Body of pancreas (tissue), 4 donors: ENCODE results near the gene MSL1. TPM values are rescaled to one million over a fixed set of nuclear protein-coding genes. Genes with fewer than 3 reads are reported as not detected.

Experiments used
- ATAC-seq: fragments of 150-250 bp; one replicate; pipeline ENCODE4 v1.9.1; 2016
- DNase-seq, 4 donors: peaks; one replicate each; pipeline ENCODE4 v3.0.0-alpha.2; 2019
- H3K27ac ChIP-seq, 4 donors: fragments of 200-600 bp; sonication (generic); 1 replicate in 3 of 4; 2 replicates in 1 of 4; pipeline versions ENCODE4 v1.5.1 to v1.6.1; 2016 to 2019; ENCODE audit warnings: mild to moderate bottlenecking in 1 of 4, mixed read lengths in 1 of 4, moderate library complexity in 1 of 4
- H3K27me3 ChIP-seq, 2 donors: fragments of 200-600 bp; sonication (generic); one replicate each; pipeline ENCODE4 v1.6.0; 2016; ENCODE audit warnings: mild to moderate bottlenecking in 1 of 2
- H3K36me3 ChIP-seq, 2 donors: fragments of 200-600 bp; sonication (generic); replicated peaks in 1 of 2; 2 replicates each; pipeline ENCODE4 v1.5.1; 2016; ENCODE audit warnings: low read depth in 2 of 2; ENCODE audit not compliant: insufficient read depth in 1 of 2
- H3K4me1 ChIP-seq: fragments of 200-600 bp; sonication (generic); one replicate; pipeline ENCODE4 v1.6.0; 2016
- H3K4me3 ChIP-seq, 2 donors: fragments of 200-600 bp; sonication (generic); 1 replicate in 1 of 2; 2 replicates in 1 of 2; pipeline ENCODE4 v1.5.1; 2016 to 2019
- H3K9me3 ChIP-seq, 3 donors: fragments of 200-600 bp; sonication (generic); 1 replicate in 2 of 3; 2 replicates in 1 of 3; pipeline ENCODE4 v1.5.1; 2016
- POLR2A ChIP-seq, 3 donors: fragments of 450-650 bp; IDR thresholded peaks; one replicate each; pipeline ENCODE4 v1.6.1; 2016; ENCODE audit warnings: antibody characterized with exemption in 3 of 3, mild to moderate bottlenecking in 2 of 3
- WGBS, 2 donors: methylation state at CpG; one replicate each; pipeline ENCODE4 v1.1.5; 2017; 5-methylcytosine and 5-hydroxymethylcytosine counted together
- intact Hi-C: fragments of 100-400 bp; cut with DNase I; formaldehyde crosslinking; loops from one replicate; pipeline ENCODE4 v1.15.1; 2023
- total RNA-seq, 2 donors: library from RNA; depleted of rRNA; stranded (reverse); fragments of >200 nt; gene quantifications; one replicate each; pipeline ENCODE4 v1.1.0, GENCODE V29; 2016
- TF ChIP-seq, protein P1 (sequence below), 7 experiments: fragments of 450-650 bp in 4 of 7; fragments of 200-600 bp in 3 of 7; sonication (generic) in 3 of 7; IDR thresholded peaks; one replicate each; pipeline ENCODE4 v1.5.1; 2016 to 2019; ENCODE audit warnings: antibody characterized with exemption in 7 of 7

MSL1 gene
- total RNA-seq, 2 donors from 2014 or later = 75.5 to 157 TPM

DNA sequence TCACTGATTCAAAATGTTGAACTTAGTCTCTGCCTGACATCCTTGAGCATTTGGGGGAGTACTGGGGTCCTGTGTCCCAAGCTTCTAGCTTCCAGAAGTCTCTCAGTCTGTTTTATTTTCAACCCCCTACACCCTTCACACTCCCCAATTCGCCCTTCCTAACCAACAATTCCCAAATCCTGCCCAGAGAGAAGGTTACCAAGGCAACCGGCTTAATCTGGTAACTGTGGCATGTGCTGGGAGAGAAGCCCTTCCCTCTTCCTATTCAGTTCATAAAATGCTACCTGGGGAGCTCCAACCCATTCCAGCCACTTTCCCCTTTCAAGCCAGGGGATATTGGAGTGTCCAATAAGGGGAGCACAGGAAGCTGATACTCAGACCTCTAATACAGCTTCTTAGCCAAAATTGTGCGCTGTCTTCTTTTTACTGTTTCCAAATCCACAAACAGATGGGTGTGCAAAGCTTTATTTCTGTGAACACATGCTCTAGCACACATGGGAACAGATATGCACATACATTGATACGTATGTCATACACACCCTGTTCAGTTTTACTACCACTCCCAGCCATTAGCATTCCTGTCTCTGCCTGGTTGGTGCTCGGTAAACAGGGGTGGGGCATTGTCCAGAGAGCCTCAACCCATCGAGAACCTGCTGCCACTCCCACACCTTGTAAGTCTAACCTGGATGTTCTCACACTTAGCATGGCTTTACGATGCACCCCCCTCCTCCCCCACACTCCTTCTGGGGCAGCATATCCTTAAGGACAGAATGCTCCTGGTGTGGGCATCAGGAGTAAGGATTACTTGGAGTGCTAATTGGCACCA lies 54.4 kb downstream of the MSL1 start:
- Histone ChIP-seq H3K27ac (no peak overlapping the region), H3K4me1 (peaks cover 32% of the 10 kb centered on the region), H3K27me3 (no peaks in the 10 kb centered on the region), H3K36me3 (peaks cover 1 to 9% of the 10 kb centered on the region in 2 donors), H3K4me3 (no peak overlapping the region), H3K9me3 (no peaks in the 10 kb centered on the region)
- intact Hi-C loops = loop anchor here (10.0 kb wide), 1 partner anchor 51 kb away; the partner anchor contains the start of gene MSL1
- ATAC-seq (no peak), DNase-seq (peak in 1 of 4 donors; percentile 33)
- TF ChIP-seq, protein P1, sequence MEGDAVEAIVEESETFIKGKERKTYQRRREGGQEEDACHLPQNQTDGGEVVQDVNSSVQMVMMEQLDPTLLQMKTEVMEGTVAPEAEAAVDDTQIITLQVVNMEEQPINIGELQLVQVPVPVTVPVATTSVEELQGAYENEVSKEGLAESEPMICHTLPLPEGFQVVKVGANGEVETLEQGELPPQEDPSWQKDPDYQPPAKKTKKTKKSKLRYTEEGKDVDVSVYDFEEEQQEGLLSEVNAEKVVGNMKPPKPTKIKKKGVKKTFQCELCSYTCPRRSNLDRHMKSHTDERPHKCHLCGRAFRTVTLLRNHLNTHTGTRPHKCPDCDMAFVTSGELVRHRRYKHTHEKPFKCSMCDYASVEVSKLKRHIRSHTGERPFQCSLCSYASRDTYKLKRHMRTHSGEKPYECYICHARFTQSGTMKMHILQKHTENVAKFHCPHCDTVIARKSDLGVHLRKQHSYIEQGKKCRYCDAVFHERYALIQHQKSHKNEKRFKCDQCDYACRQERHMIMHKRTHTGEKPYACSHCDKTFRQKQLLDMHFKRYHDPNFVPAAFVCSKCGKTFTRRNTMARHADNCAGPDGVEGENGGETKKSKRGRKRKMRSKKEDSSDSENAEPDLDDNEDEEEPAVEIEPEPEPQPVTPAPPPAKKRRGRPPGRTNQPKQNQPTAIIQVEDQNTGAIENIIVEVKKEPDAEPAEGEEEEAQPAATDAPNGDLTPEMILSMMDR (IDR thresholded peaks at IDR 0.05) = no peak
- TF ChIP-seq POLR2A (IDR thresholded peaks at IDR 0.05) = no peak
- 71 to 86% methylated on average over 7 of the region's 7 CpGs for WGBS, 2 donors

DNA sequence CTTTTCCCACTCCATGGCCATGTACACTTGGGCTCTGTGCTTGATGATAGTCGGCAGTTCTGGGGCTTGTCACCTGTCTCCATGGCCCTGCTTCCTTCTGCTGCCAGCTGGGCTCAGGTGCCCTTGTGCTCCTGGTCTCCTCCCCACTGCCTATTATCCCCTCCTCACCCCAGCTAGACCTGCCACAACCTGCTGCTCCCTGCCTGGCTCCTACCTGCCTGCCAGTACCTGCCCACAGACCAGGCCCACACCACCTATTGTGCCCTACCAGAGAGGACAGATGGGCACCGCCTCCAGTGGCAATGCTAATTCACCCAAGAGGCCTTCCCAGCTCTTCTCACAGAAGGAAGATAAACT lies 55.0 kb downstream of the MSL1 start:
- WGBS, 2 donors = 0 to 65% methylated on average over 1 to 2 of the region's 2 CpGs
- Histone ChIP-seq H3K4me1 (peaks cover 36% of the 10 kb centered on the region), H3K27ac (peak overlapping the region in 1 of 4 donors; percentile 12), H3K9me3 (no peaks in the 10 kb centered on the region), H3K4me3 (no peak overlapping the region), H3K36me3 (peaks cover 0 to 4% of the 10 kb centered on the region in 2 donors), H3K27me3 (no peaks in the 10 kb centered on the region)
- no peak for ATAC-seq
- TF ChIP-seq, protein P1 (IDR thresholded peaks at IDR 0.05) = no peak
- TF ChIP-seq POLR2A (IDR thresholded peaks at IDR 0.05) = no peak
- peak in 2 of 4 donors; percentile 23 to 34 for DNase-seq
- intact Hi-C loops = loop anchor here (10.0 kb wide), 1 partner anchor 52 kb away; the partner anchor contains the start of gene MSL1

DNA sequence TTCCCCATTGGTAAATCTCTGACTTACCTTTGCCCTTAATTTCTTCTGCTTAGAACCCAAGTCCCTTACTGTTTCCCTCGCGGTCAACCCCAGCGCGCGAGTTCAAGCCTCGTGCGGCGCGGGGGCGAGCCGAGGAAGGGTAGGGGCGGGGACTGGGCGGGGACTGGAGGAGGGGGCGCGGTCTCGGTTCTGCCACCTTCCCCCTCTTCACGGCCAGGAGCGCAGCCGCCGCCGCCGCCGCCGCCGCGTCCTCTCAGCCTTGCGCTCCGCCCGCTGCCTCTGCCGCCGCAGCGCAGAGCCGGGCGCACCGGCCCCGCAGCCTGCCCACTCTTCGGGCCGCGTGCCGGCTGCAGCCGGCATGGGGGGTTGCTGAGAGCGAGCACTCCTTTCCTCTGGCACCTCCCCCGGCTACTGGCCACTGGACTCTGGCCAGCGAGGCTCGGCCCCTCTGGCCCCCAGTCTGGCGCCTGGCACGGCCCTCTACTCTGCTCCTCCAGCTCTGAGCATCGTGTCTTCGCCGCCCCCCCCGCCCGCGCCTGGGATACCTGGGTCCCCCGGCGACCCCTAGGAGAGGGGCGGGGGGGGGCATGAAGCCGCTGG lies 55.6 kb downstream of the MSL1 start, which contains the start of gene RAPGEFL1:
TSS of gene RAPGEFL1 (plus strand) at position 196 of the 600 bp plus-strand sequence. CDS start at position 588, 392 bp downstream.
- Histone ChIP-seq H3K27ac (peak within 1 kb of the TSS in 3 of 4 donors; percentile 12 to 32 (median 23)), H3K4me1 (peaks cover 36% of the 10 kb centered on the region), H3K4me3 (peak within 1 kb of the TSS; percentile 14 to 41), H3K27me3 (no peaks in the 10 kb centered on the region), H3K9me3 (no peaks in the 10 kb centered on the region), H3K36me3 (peaks cover 0 to 2% of the 10 kb centered on the region in 2 donors)
- DNase-seq (peak; percentile 79 to 87 (median 84)), ATAC-seq (peak; percentile 91)
- WGBS, 2 donors = 1% methylated on average over 26 to 53 of the region's 57 CpGs
- intact Hi-C loops = loop anchor here (10.0 kb wide), 1 partner anchor 53 kb away; the partner anchor contains the start of gene MSL1
- TF ChIP-seq, protein P1 (IDR thresholded peaks at IDR 0.05) = no peak
- peak in 2 of 3 donors; percentile 27 to 31 for TF ChIP-seq POLR2A (IDR thresholded peaks at IDR 0.05)

DNA sequence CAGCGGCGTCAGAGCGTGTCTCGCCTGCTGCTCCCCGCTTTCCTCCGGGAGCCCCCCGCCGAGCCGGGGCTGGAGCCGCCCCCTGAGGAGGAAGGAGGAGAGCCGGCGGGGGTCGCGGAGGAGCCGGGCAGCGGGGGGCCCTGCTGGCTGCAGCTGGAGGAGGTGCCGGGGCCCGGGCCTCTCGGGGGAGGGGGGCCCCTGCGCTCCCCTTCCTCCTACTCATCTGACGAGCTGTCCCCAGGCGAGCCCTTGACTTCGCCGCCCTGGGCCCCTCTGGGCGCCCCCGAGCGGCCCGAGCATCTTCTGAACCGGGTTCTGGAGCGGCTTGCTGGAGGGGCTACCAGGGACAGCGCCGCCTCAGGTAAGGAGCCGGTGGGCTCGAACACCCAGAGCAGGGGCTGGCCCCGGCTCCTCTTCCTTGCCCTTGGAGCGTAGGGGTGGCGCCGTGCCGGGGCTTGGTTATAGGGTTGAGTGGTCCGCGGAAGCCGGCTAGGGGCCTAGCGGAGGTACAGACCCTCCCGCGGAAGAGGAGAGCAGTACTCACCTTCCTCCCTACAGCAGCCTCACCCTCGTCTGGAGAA lies 56.3 kb downstream of the MSL1 start:
- H3K9me3 ChIP-seq = no peaks in the 10 kb centered on the region
- peak overlapping the region in 1 of 4 donors; percentile 32 for H3K27ac ChIP-seq
- ATAC-seq = no peak
- 33 to 50% methylated on average over 1 to 42 of the region's 46 CpGs for WGBS, 2 donors
- peaks cover 36% of the 10 kb centered on the region for H3K4me1 ChIP-seq
- intact Hi-C loops = loop anchor here (10.0 kb wide), 1 partner anchor 53 kb away; the partner anchor contains the start of gene MSL1
- DNase-seq = peak in 1 of 4 donors; percentile 16
- H3K4me3 ChIP-seq = peak overlapping the region; percentile 14 to 41
- no peak for TF ChIP-seq POLR2A (IDR thresholded peaks at IDR 0.05)
- TF ChIP-seq, protein P1 (IDR thresholded peaks at IDR 0.05) = no peak
- peaks cover 0 to 1% of the 10 kb centered on the region in 2 donors for H3K36me3 ChIP-seq
- H3K27me3 ChIP-seq = no peaks in the 10 kb centered on the region
